ENCODE measurements around the gene GPATCH2L. TPM values are rescaled to one million over a fixed set of nuclear protein-coding genes. Genes with fewer than 3 reads are reported as not detected.

Gene GPATCH2L
- total RNA-seq, 2 experiments from 2014 or later, result 40.0 to 43.4 TPM

GRCh38 chr14:76186308-76187027 lies 34.7 kb downstream of the GPATCH2L start:
- DNase-seq, result no peak
- CTCF ChIA-PET, result interaction anchor here (0.9 kb wide), 1 partner anchor 11 kb away, joined by 3 read pairs; no protein-coding TSS in a partner anchor
- H3K4me3 Mint-ChIP-seq, result no peak overlapping the region
- intact Hi-C loops (cut with micrococcal nuclease), result no loop called here
- no peaks in the 10 kb centered on the region for H3K27me3 Mint-ChIP-seq (ENCODE audit: low read depth)
- no peaks in the 10 kb centered on the region for H3K9me3 Mint-ChIP-seq
- H3K36me3 Mint-ChIP-seq (ENCODE audit: low read depth), result peaks cover 36% of the 10 kb centered on the region
- H3K27ac Mint-ChIP-seq, result no peak overlapping the region
- peaks cover 2% of the 10 kb centered on the region for H3K4me1 Mint-ChIP-seq (ENCODE audit: low read depth)

- H3K9me3 Mint-ChIP-seq, result no peaks in the 10 kb centered on the region
- intact Hi-C loops (cut with micrococcal nuclease), result no loop called here
- peaks cover 2% of the 10 kb centered on the region for H3K4me1 Mint-ChIP-seq (ENCODE audit: low read depth)
- no peak overlapping the region for H3K27ac Mint-ChIP-seq
- no peak for DNase-seq
- CTCF ChIA-PET, result interaction anchor here (0.7 kb wide), 1 partner anchor 689 kb away, joined by 5 read pairs; no protein-coding TSS in a partner anchor
- H3K4me3 Mint-ChIP-seq, result no peak overlapping the region
- H3K27me3 Mint-ChIP-seq (ENCODE audit: low read depth), result no peaks in the 10 kb centered on the region
- H3K36me3 Mint-ChIP-seq (ENCODE audit: low read depth), result peaks cover 15% of the 10 kb centered on the region
These were observed 39.6 kb downstream of the GPATCH2L start for GRCh38 chr14:76191297-76191696.

GRCh38 chr14:76193696-76194095 lies 42.0 kb downstream of the GPATCH2L start:
- no peaks in the 10 kb centered on the region for H3K9me3 Mint-ChIP-seq
- intact Hi-C loops (cut with micrococcal nuclease), result no loop called here
- H3K27ac Mint-ChIP-seq, result no peak overlapping the region
- no peaks in the 10 kb centered on the region for H3K27me3 Mint-ChIP-seq (ENCODE audit: low read depth)
- H3K36me3 Mint-ChIP-seq (ENCODE audit: low read depth), result peaks cover 9% of the 10 kb centered on the region
- no peaks in the 10 kb centered on the region for H3K4me1 Mint-ChIP-seq (ENCODE audit: low read depth)
- CTCF ChIA-PET, result interaction anchor here (0.6 to 1.9 kb wide), 2 partner anchors 12 to 194 kb away, joined by 3 to 8 read pairs; no protein-coding TSS in a partner anchor
- H3K4me3 Mint-ChIP-seq, result no peak overlapping the region
- no peak for DNase-seq

- intact Hi-C loops (cut with micrococcal nuclease), result no loop called here
- no peaks in the 10 kb centered on the region for H3K27me3 Mint-ChIP-seq (ENCODE audit: low read depth)
- no peak overlapping the region for H3K4me3 Mint-ChIP-seq
- CTCF ChIA-PET, result interaction anchor here (0.6 to 1.9 kb wide), 2 partner anchors 12 to 147 kb away, joined by 3 to 8 read pairs; no protein-coding TSS in a partner anchor
- H3K4me1 Mint-ChIP-seq (ENCODE audit: low read depth), result no peaks in the 10 kb centered on the region
- H3K36me3 Mint-ChIP-seq (ENCODE audit: low read depth), result peaks cover 7% of the 10 kb centered on the region
- H3K9me3 Mint-ChIP-seq, result no peaks in the 10 kb centered on the region
- DNase-seq, result no peak
- no peak overlapping the region for H3K27ac Mint-ChIP-seq
These were observed 42.6 kb downstream of the GPATCH2L start for GRCh38 chr14:76194327-76194726.

GRCh38 chr14:76195003-76195402 lies 43.3 kb downstream of the GPATCH2L start:
- Mint-ChIP-seq H3K4me3 (no peak overlapping the region), H3K9me3 (no peaks in the 10 kb centered on the region), H3K27ac (no peak overlapping the region), H3K36me3 (ENCODE audit: low read depth) (peaks cover 10% of the 10 kb centered on the region), H3K4me1 (ENCODE audit: low read depth) (no peaks in the 10 kb centered on the region), H3K27me3 (ENCODE audit: low read depth) (no peaks in the 10 kb centered on the region)
- DNase-seq, result no peak
- CTCF ChIA-PET, result interaction anchor here (0.6 to 1.9 kb wide), 2 partner anchors 13 to 148 kb away, joined by 3 to 8 read pairs; no protein-coding TSS in a partner anchor
- intact Hi-C loops (cut with micrococcal nuclease), result no loop called here

GRCh38 chr14:76196980-76197695 lies 45.4 kb downstream of the GPATCH2L start:
- H3K27ac Mint-ChIP-seq, result no peak overlapping the region
- H3K9me3 Mint-ChIP-seq, result no peaks in the 10 kb centered on the region
- no peaks in the 10 kb centered on the region for H3K27me3 Mint-ChIP-seq (ENCODE audit: low read depth)
- DNase-seq, result no peak
- H3K36me3 Mint-ChIP-seq (ENCODE audit: low read depth), result peaks cover 19% of the 10 kb centered on the region
- CTCF ChIA-PET, result interaction anchor here (0.9 kb wide), 1 partner anchor 10 kb away, joined by 3 read pairs; no protein-coding TSS in a partner anchor
- intact Hi-C loops (cut with micrococcal nuclease), result no loop called here
- H3K4me3 Mint-ChIP-seq, result no peak overlapping the region
- no peaks in the 10 kb centered on the region for H3K4me1 Mint-ChIP-seq (ENCODE audit: low read depth)

GRCh38 chr14:76201162-76201561 lies 49.4 kb downstream of the GPATCH2L start:
- Mint-ChIP-seq H3K27me3 (ENCODE audit: low read depth) (no peaks in the 10 kb centered on the region), H3K27ac (no peak overlapping the region), H3K4me3 (no peak overlapping the region), H3K4me1 (ENCODE audit: low read depth) (peaks cover 3% of the 10 kb centered on the region), H3K36me3 (ENCODE audit: low read depth) (peaks cover 32% of the 10 kb centered on the region), H3K9me3 (no peaks in the 10 kb centered on the region)
- no peak for DNase-seq
- CTCF ChIA-PET, result no interaction called here
- intact Hi-C loops (cut with micrococcal nuclease), result no loop called here

- peak; percentile 6 for DNase-seq
- intact Hi-C loops (cut with micrococcal nuclease), result no loop called here
- H3K27ac Mint-ChIP-seq, result no peak overlapping the region
- H3K4me1 Mint-ChIP-seq (ENCODE audit: low read depth), result peaks cover 3% of the 10 kb centered on the region
- no peaks in the 10 kb centered on the region for H3K9me3 Mint-ChIP-seq
- H3K27me3 Mint-ChIP-seq (ENCODE audit: low read depth), result no peaks in the 10 kb centered on the region
- CTCF ChIA-PET, result no interaction called here
- H3K36me3 Mint-ChIP-seq (ENCODE audit: low read depth), result peaks cover 33% of the 10 kb centered on the region
- no peak overlapping the region for H3K4me3 Mint-ChIP-seq
These were observed 51.6 kb downstream of the GPATCH2L start for GRCh38 chr14:76203086-76204001.

GRCh38 chr14:76204461-76205230 lies 52.9 kb downstream of the GPATCH2L start:
- no peak overlapping the region for H3K4me3 Mint-ChIP-seq
- no peaks in the 10 kb centered on the region for H3K27me3 Mint-ChIP-seq (ENCODE audit: low read depth)
- no peak for DNase-seq
- peaks cover 30% of the 10 kb centered on the region for H3K36me3 Mint-ChIP-seq (ENCODE audit: low read depth)
- intact Hi-C loops (cut with micrococcal nuclease), result no loop called here
- peaks cover 3% of the 10 kb centered on the region for H3K4me1 Mint-ChIP-seq (ENCODE audit: low read depth)
- CTCF ChIA-PET, result no interaction called here
- no peak overlapping the region for H3K27ac Mint-ChIP-seq
- no peaks in the 10 kb centered on the region for H3K9me3 Mint-ChIP-seq

- peaks cover 22% of the 10 kb centered on the region for H3K36me3 Mint-ChIP-seq (ENCODE audit: low read depth)
- H3K4me3 Mint-ChIP-seq, result no peak overlapping the region
- CTCF ChIA-PET, result interaction anchor here (0.5 kb wide), 1 partner anchor 152 kb away, joined by 3 read pairs; no protein-coding TSS in a partner anchor
- no peaks in the 10 kb centered on the region for H3K9me3 Mint-ChIP-seq
- H3K4me1 Mint-ChIP-seq (ENCODE audit: low read depth), result peaks cover 3% of the 10 kb centered on the region
- H3K27ac Mint-ChIP-seq, result no peak overlapping the region
- DNase-seq, result no peak
- H3K27me3 Mint-ChIP-seq (ENCODE audit: low read depth), result no peaks in the 10 kb centered on the region
- intact Hi-C loops (cut with micrococcal nuclease), result no loop called here
These were observed 54.0 kb downstream of the GPATCH2L start for GRCh38 chr14:76205708-76206107.

GRCh38 chr14:76208340-76208739 lies 56.6 kb downstream of the GPATCH2L start:
- Mint-ChIP-seq H3K36me3 (ENCODE audit: low read depth) (peaks cover 14% of the 10 kb centered on the region), H3K9me3 (peaks cover 3% of the 10 kb centered on the region), H3K27me3 (ENCODE audit: low read depth) (no peaks in the 10 kb centered on the region), H3K4me1 (ENCODE audit: low read depth) (peaks cover under 1% of the 10 kb centered on the region), H3K4me3 (no peak overlapping the region), H3K27ac (no peak overlapping the region)
- intact Hi-C loops (cut with micrococcal nuclease), result no loop called here
- no peak for DNase-seq
- CTCF ChIA-PET, result interaction anchor here (0.6 kb wide), 1 partner anchor 265 kb away, joined by 3 read pairs; no protein-coding TSS in a partner anchor
